Measurements from ENCODE around the gene PELI3.
"Not testable (repeated sequence)": the region's sequence is repeated elsewhere in the genome, so short reads cannot be mapped to it uniquely, and the experiment has no call there.

Gene PELI3, protein sequence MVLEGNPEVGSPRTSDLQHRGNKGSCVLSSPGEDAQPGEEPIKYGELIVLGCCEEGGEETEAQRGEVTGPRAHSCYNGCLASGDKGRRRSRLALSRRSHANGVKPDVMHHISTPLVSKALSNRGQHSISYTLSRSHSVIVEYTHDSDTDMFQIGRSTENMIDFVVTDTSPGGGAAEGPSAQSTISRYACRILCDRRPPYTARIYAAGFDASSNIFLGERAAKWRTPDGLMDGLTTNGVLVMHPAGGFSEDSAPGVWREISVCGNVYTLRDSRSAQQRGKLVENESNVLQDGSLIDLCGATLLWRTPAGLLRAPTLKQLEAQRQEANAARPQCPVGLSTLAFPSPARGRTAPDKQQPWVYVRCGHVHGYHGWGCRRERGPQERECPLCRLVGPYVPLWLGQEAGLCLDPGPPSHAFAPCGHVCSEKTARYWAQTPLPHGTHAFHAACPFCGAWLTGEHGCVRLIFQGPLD

GRCh38 chr11:66466225-66467033 lies at the start of gene PELI3:
TSS of gene PELI3 (plus strand) at chr11:66466905. CDS start at chr11:66468129, 1,224 bp downstream.
- DNase-seq: peak; percentile 95 to 96

GRCh38 chr11:66417000-66417399 lies 49.7 kb upstream of the PELI3 start:
- peak; percentile 53 to 60 for DNase-seq

GRCh38 chr11:66418168-66418985 lies 48.3 kb upstream of the PELI3 start:
- peak; percentile 76 to 83 for DNase-seq

- no peak for DNase-seq
These were observed 47.8 kb upstream of the PELI3 start for GRCh38 chr11:66418986-66419308.

GRCh38 chr11:66419825-66420224 lies 46.9 kb upstream of the PELI3 start:
- no peak for DNase-seq

GRCh38 chr11:66420671-66421476 lies 45.8 kb upstream of the PELI3 start, which contains the start of gene NPAS4:
TSS of gene NPAS4 (plus strand) at chr11:66421035. CDS start at chr11:66421180, 145 bp downstream.
- no peak for DNase-seq

- peak; percentile 85 to 89 for DNase-seq
These were observed 45.1 kb upstream of the PELI3 start for GRCh38 chr11:66421492-66422205.

DNA sequence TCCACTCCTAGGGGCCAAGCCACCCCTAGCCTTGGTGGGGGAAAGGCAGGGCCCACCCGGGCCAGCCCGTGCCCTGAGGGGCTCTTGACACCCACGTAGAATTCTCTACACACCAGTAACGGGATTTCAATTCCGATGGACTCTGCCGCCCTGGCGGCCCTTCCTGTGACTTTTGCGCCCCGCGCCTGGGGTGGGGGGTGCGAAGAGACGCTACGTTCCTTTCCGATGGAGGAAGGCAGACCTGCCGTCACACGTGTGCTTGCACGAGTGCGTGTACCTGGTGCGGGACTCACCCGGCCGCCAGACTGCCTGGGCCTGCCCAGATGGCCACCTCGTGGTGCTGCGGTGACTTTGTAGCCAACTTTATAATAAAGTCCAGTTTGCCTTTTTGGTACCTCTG lies 40.4 kb upstream of the PELI3 start:
- DNase-seq: no peak

DNA sequence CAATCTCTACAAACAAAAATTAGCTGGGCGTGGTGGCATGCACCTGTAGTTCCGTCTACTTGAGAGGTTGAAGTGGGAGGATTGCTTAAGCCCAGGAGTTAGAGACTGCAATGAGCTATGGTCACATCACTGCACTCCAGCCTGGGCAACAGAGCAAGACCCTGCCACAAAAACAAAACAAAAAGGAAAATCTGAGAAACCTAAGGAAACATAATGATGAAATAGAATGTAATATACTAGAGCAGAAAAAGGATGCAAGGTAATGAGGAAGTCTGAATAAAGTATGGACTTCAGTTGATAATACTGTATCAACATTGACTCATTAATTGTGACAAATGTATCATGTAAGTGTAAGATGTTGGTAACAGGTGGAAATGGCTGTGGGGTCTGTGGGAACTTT lies 37.8 kb upstream of the PELI3 start:
- no peak for DNase-seq

DNA sequence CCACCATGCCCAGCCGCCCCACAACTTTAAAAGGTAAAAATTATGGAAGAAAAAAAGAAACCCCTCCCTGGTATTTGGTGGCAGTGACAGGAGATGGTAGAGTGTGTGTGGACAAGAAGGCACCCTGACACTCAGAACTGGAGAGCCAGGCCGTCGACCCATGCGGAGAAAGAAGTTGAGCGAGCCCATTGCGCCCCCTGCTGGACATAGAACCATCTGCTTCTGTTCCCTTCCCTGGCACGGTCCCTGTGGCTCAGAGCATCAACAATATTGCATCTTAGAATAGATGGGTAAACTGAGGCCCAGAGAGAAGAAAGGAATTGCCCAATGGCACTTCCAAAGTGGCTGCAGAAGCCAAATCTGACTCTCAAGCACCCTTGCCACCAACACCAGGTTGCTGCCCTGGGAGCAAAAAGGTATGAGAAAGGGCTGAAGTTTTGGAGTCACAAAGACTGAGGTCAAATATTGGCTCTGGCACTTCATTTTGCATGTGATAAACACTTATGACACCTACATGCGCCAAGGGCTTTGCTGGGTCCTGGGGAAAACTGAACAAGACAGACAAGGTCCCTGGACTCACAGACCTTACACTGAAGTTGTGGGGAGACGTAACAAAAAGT lies 36.6 kb upstream of the PELI3 start:
- peak; percentile 84 to 87 for DNase-seq

GRCh38 chr11:66431287-66431686 lies 35.4 kb upstream of the PELI3 start:
- not testable (repeated sequence) for DNase-seq

GRCh38 chr11:66431871-66432329 lies 34.8 kb upstream of the PELI3 start:
- not testable (repeated sequence) for DNase-seq

DNA sequence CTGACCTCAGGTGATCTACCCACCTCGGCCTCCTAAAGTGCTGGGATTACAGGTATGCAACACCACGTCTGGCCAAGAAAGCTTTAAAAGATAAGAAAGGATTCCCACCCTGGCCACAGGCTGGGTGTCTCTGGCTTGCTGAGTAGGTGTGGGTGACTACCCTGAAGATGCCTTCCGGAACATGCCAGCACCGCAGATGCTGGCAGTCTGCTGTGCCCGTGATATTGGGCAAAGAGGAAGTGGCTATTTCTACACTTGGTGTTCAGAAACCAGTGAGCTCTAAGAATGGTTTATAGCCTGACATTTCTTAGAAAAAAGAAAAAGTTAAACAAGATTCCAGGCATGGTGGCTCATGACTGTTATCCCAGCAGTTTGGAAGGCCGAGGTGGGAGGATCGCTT lies 34.1 kb upstream of the PELI3 start:
- no peak for DNase-seq

DNA sequence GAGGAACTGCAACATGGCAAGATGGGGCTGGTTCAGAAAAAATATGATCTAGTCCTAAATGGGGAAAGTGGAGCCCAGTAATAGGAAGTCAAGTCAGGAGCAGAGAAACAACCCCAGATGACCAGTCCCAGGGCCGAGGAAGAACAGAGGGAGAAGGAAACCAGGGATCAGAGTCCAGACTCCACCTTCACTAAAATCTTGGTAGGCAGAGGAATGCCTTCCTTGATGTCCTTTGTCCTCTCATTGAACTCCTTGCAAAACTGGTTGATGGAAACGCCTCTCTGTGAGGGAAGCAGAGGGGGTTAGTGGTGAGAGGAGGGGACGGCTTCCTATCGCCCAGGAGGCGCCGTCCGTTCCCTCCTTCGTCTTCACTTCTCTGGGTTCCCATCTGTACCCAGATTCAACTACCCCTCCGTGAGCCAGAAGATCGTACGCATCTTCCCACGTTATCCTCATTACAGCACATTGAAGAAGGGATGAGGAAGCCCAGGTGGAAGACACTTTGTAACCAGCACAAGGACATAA lies 28.7 kb upstream of the PELI3 start:
- DNase-seq: no peak

GRCh38 chr11:66438504-66439466 lies 27.9 kb upstream of the PELI3 start, which contains the start of gene MRPL11:
TSS of gene MRPL11 (minus strand) at chr11:66438848. CDS start at chr11:66438754, 94 bp downstream.
- peak; percentile 91 to 93 for DNase-seq

GRCh38 chr11:66440101-66440939 lies 26.4 kb upstream of the PELI3 start:
- not testable (repeated sequence) for DNase-seq

GRCh38 chr11:66440940-66441282 lies 25.8 kb upstream of the PELI3 start:
- not testable (repeated sequence) for DNase-seq

DNA sequence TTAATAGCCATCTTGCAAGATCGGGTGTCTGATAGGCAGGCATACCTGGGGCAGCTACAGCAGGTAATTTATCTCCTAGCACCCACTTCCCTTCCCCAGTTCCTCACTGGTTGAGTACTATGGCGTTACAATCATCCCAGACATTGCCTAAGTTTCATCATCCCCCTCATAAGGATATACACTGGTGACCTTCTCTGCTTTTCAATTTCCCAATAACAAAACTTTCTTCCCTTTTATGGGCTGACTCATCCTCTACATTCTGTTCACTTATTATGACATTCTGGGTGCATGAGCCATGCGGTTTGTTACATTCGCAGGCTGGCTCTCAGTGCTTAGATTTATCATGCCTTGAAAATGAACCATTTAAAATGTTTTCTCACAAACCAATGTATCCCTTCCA lies 23.1 kb upstream of the PELI3 start:
- DNase-seq: no peak
